HEK293 (cell line): ENCODE results near the gene FANCE.
A peak's percentile ranks its signal among the peaks of the same experiment; 100 is the strongest.

ENCODE experiments used
- CTCF ChIA-PET: fragments of 350-600 bp; formaldehyde crosslinking; extraction: SDS; loops from one replicate; lab custom pipeline; 2021; ENCODE audit warnings: antibody characterized with exemption; lab: Yijun Ruan, JAX
- POLR2A ChIA-PET: fragments of 300-600 bp; formaldehyde crosslinking; extraction: SDS; loops from one replicate; lab custom pipeline; 2020; ENCODE audit warnings: antibody characterized with exemption, inconsistent platforms; lab: Yijun Ruan, JAX
- H3K27ac ChIP-seq: fragments of 200-500 bp; sonication (Bioruptor generic); 2 replicates; pipeline ENCODE4 v1.5.1; 2014; ENCODE audit warnings: low read depth, low read length, control low read depth, inconsistent platforms; ENCODE audit errors: extremely low read depth
- H3K36me3 ChIP-seq, 2 experiments: fragments of 200-500 bp in 1 of 2; sonication (Bioruptor generic) in 1 of 2; 1 replicate in 1 of 2; 2 replicates in 1 of 2; pipeline ENCODE4 v1.5.1; 2014 to 2017; ENCODE audit warnings: inconsistent platforms in 2 of 2, low read length in 2 of 2; ENCODE audit not compliant: control insufficient read depth in 2 of 2, insufficient read depth in 1 of 2
- H3K4me1 ChIP-seq: fragments of 200-500 bp; sonication (Bioruptor generic); 2 replicates; pipeline ENCODE4 v1.5.1; 2014; ENCODE audit warnings: mild to moderate bottlenecking, low read length, inconsistent platforms; ENCODE audit not compliant: control insufficient read depth, insufficient read depth
- H3K4me3 ChIP-seq: 2 replicates; pipeline ENCODE4 v1.5.1; 2011; ENCODE audit warnings: low read depth, mild to moderate bottlenecking, control low read depth, low read length, moderate library complexity
- H3K9me3 ChIP-seq: fragments of 200-500 bp; sonication (Bioruptor generic); 2 replicates; pipeline ENCODE4 v1.5.1; 2014; ENCODE audit warnings: low read depth, low read length, inconsistent platforms; ENCODE audit not compliant: control insufficient read depth, insufficient read depth
- BCL11B ChIP-seq: fragments of 450-650 bp; formaldehyde crosslinking; IDR thresholded peaks from 2 replicates; pipeline ENCODE4 v1.5.1; 2016; ENCODE audit warnings: low read depth, missing biosample characterization, missing genetic modification characterization
- EGR2 ChIP-seq: fragments of 450-650 bp; formaldehyde crosslinking; IDR thresholded peaks from 2 replicates; pipeline ENCODE4 v1.5.1; 2016; ENCODE audit warnings: low read depth, missing biosample characterization, missing genetic modification characterization
- PRDM1 ChIP-seq: fragments of 450-650 bp; formaldehyde crosslinking; IDR thresholded peaks from 2 replicates; pipeline ENCODE4; 2016; ENCODE audit warnings: missing biosample characterization, missing genetic modification characterization
- TCF7L2 ChIP-seq: IDR thresholded peaks from 2 replicates; pipeline ENCODE4 v1.6.1; 2011; ENCODE audit warnings: low read depth, mild to moderate bottlenecking, inconsistent platforms, low read length, moderate library complexity, borderline replicate concordance
- TRIM28 ChIP-seq: IDR thresholded peaks from 2 replicates; pipeline ENCODE4 v1.6.1; 2011; ENCODE audit warnings: low read length, control low read depth, borderline replicate concordance
- ZBTB21 ChIP-seq: fragments of 450-650 bp; formaldehyde crosslinking; IDR thresholded peaks from 2 replicates; pipeline ENCODE4 v1.5.1; 2017; ENCODE audit warnings: missing biosample characterization, missing genetic modification characterization
- ZBTB7A ChIP-seq: fragments of 450-650 bp; formaldehyde crosslinking; IDR thresholded peaks from 2 replicates; pipeline ENCODE4 v1.5.1; 2016; ENCODE audit warnings: low read depth, missing biosample characterization, missing genetic modification characterization
- ZIC2 ChIP-seq: fragments of 450-650 bp; formaldehyde crosslinking; IDR thresholded peaks from 2 replicates; pipeline ENCODE4 v1.5.1; 2016; ENCODE audit warnings: missing biosample characterization, missing genetic modification characterization
- ZNF548 ChIP-seq: fragments of 450-650 bp; formaldehyde crosslinking; IDR thresholded peaks from 2 replicates; pipeline ENCODE4 v1.5.1; 2016; ENCODE audit warnings: missing biosample characterization, missing genetic modification characterization
- ZNF677 ChIP-seq: fragments of 450-650 bp; IDR thresholded peaks from 2 replicates; pipeline ENCODE4 v1.5.0; 2018; ENCODE audit warnings: missing biosample characterization, mild to moderate bottlenecking, missing genetic modification characterization, moderate library complexity
- ZNF768 ChIP-seq: fragments of 450-650 bp; formaldehyde crosslinking; IDR thresholded peaks from 2 replicates; pipeline ENCODE4 v1.5.1; 2018; ENCODE audit warnings: missing biosample characterization, mild to moderate bottlenecking, missing genetic modification characterization
- ZSCAN23 ChIP-seq: fragments of 450-650 bp; formaldehyde crosslinking; IDR thresholded peaks from 2 replicates; pipeline ENCODE4 v1.5.1; 2016; ENCODE audit warnings: missing biosample characterization, missing genetic modification characterization
- TF ChIP-seq, protein P1 (sequence below): fragments of 450-650 bp; formaldehyde crosslinking; IDR thresholded peaks from 2 replicates; pipeline ENCODE4 v1.5.1; 2016; ENCODE audit warnings: missing biosample characterization, missing genetic modification characterization
- TF ChIP-seq, protein P2 (sequence below): fragments of 450-650 bp; formaldehyde crosslinking; IDR thresholded peaks from 2 replicates; pipeline ENCODE4 v1.5.1; 2017; ENCODE audit warnings: missing biosample characterization, missing genetic modification characterization
- TF ChIP-seq, protein P3 (sequence below): fragments of 450-650 bp; formaldehyde crosslinking; IDR thresholded peaks from 2 replicates; pipeline ENCODE4 v1.5.1; 2016; ENCODE audit warnings: missing biosample characterization, missing genetic modification characterization
- TF ChIP-seq, protein P4 (sequence below): fragments of 450-650 bp; formaldehyde crosslinking; IDR thresholded peaks from 2 replicates; pipeline ENCODE4 v1.5.0; 2017; ENCODE audit warnings: missing biosample characterization, missing genetic modification characterization, borderline replicate concordance
- TF ChIP-seq, protein P5 (sequence below): fragments of 450-650 bp; formaldehyde crosslinking; IDR thresholded peaks from 2 replicates; pipeline ENCODE4 v1.5.1; 2016; ENCODE audit warnings: missing biosample characterization, missing genetic modification characterization

FANCE gene

DNA sequence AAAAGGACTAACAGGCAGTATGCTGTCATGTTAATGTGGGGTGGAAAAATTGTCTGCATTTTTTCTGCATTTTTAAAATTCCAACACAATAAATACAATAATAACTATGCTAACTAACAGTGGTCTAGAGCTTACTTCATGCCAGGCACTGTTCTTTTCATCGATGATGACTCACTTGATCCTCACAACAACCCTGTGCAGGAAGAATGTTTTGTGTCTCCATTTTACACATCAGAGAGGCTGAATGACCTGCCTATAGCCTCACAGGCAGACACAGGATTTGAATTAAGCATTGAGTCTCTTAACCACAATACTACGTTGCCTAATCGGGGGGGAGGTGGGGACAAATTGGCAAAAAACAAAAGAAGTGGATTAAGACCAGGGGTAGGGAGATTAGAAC, 26.9 kb upstream of the FANCE start:
- H3K4me3 ChIP-seq = no peak overlapping the region
- CTCF ChIA-PET = interaction anchor here (0.8 to 1.6 kb wide), 2 partner anchors 10 to 17 kb away, joined by 3 to 5 read pairs; no protein-coding TSS in a partner anchor
- no peaks in the 10 kb centered on the region for H3K9me3 ChIP-seq
- no peak for TF ChIP-seq TCF7L2
- TF ChIP-seq, protein P1, sequence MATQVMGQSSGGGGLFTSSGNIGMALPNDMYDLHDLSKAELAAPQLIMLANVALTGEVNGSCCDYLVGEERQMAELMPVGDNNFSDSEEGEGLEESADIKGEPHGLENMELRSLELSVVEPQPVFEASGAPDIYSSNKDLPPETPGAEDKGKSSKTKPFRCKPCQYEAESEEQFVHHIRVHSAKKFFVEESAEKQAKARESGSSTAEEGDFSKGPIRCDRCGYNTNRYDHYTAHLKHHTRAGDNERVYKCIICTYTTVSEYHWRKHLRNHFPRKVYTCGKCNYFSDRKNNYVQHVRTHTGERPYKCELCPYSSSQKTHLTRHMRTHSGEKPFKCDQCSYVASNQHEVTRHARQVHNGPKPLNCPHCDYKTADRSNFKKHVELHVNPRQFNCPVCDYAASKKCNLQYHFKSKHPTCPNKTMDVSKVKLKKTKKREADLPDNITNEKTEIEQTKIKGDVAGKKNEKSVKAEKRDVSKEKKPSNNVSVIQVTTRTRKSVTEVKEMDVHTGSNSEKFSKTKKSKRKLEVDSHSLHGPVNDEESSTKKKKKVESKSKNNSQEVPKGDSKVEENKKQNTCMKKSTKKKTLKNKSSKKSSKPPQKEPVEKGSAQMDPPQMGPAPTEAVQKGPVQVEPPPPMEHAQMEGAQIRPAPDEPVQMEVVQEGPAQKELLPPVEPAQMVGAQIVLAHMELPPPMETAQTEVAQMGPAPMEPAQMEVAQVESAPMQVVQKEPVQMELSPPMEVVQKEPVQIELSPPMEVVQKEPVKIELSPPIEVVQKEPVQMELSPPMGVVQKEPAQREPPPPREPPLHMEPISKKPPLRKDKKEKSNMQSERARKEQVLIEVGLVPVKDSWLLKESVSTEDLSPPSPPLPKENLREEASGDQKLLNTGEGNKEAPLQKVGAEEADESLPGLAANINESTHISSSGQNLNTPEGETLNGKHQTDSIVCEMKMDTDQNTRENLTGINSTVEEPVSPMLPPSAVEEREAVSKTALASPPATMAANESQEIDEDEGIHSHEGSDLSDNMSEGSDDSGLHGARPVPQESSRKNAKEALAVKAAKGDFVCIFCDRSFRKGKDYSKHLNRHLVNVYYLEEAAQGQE (tag by site-specific recombination) = no peak
- TF ChIP-seq, protein P2, sequence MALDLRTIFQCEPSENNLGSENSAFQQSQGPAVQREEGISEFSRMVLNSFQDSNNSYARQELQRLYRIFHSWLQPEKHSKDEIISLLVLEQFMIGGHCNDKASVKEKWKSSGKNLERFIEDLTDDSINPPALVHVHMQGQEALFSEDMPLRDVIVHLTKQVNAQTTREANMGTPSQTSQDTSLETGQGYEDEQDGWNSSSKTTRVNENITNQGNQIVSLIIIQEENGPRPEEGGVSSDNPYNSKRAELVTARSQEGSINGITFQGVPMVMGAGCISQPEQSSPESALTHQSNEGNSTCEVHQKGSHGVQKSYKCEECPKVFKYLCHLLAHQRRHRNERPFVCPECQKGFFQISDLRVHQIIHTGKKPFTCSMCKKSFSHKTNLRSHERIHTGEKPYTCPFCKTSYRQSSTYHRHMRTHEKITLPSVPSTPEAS (tag by site-specific recombination) = no peak
- no peak for TF ChIP-seq ZIC2 (tag by site-specific recombination)
- no peak for TF ChIP-seq BCL11B (tag by site-specific recombination)
- TF ChIP-seq ZBTB7A = no peak
- no peak for TF ChIP-seq ZNF548 (tag by site-specific recombination)
- no peak for TF ChIP-seq ZNF768 (tag by site-specific recombination)
- H3K4me1 ChIP-seq = no peaks in the 10 kb centered on the region
- peaks cover 0 to 39% of the 10 kb centered on the region in 2 experiments; a peak in 1 of 3 replicates for H3K36me3 ChIP-seq
- POLR2A ChIA-PET = no interaction called here
- no peak overlapping the region for H3K27ac ChIP-seq

DNA sequence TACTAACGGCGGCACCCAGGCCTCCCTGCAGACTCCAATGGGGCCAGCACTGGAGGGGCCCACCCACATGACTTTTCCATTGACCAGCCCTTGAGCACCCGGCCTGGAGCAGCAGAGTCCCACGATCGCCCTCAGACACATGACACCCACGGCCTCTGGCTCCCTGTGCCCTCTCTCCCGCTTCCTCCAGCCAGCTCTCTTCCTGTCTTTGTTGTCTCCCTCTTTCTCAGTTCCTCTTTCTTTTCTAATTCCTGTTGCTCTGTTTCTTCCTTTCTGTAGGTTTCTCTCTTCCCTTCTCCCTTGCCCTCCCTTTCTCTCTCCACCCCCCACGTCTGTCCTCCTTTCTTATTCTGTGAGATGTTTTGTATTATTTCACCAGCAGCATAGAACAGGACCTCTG, 26.1 kb upstream of the FANCE start:
- no peak overlapping the region for H3K4me3 ChIP-seq
- no peak overlapping the region for H3K27ac ChIP-seq
- POLR2A ChIA-PET = no interaction called here
- no peaks in the 10 kb centered on the region for H3K9me3 ChIP-seq
- H3K36me3 ChIP-seq = peaks cover 0 to 39% of the 10 kb centered on the region in 2 experiments; a peak in 1 of 3 replicates
- H3K4me1 ChIP-seq = no peaks in the 10 kb centered on the region
- CTCF ChIA-PET = interaction anchor here (0.6 kb wide), 1 partner anchor 10 kb away, joined by 6 read pairs; no protein-coding TSS in a partner anchor
- TF ChIP-seq, protein P3, sequence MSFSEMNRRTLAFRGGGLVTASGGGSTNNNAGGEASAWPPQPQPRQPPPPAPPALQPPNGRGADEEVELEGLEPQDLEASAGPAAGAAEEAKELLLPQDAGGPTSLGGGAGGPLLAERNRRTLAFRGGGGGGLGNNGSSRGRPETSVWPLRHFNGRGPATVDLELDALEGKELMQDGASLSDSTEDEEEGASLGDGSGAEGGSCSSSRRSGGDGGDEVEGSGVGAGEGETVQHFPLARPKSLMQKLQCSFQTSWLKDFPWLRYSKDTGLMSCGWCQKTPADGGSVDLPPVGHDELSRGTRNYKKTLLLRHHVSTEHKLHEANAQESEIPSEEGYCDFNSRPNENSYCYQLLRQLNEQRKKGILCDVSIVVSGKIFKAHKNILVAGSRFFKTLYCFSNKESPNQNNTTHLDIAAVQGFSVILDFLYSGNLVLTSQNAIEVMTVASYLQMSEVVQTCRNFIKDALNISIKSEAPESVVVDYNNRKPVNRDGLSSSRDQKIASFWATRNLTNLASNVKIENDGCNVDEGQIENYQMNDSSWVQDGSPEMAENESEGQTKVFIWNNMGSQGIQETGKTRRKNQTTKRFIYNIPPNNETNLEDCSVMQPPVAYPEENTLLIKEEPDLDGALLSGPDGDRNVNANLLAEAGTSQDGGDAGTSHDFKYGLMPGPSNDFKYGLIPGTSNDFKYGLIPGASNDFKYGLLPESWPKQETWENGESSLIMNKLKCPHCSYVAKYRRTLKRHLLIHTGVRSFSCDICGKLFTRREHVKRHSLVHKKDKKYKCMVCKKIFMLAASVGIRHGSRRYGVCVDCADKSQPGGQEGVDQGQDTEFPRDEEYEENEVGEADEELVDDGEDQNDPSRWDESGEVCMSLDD = no peak
- TF ChIP-seq ZSCAN23 (tag by site-specific recombination) (no peak), ZNF677 (tag by site-specific recombination) (no peak), ZBTB21 (tag by site-specific recombination) (no peak), TRIM28 (no peak), PRDM1 (tag by site-specific recombination) (peak; percentile 67), EGR2 (tag by site-specific recombination) (peak; percentile 56; the same call in 1 of the 2 replicates)
- TF ChIP-seq, protein P4, sequence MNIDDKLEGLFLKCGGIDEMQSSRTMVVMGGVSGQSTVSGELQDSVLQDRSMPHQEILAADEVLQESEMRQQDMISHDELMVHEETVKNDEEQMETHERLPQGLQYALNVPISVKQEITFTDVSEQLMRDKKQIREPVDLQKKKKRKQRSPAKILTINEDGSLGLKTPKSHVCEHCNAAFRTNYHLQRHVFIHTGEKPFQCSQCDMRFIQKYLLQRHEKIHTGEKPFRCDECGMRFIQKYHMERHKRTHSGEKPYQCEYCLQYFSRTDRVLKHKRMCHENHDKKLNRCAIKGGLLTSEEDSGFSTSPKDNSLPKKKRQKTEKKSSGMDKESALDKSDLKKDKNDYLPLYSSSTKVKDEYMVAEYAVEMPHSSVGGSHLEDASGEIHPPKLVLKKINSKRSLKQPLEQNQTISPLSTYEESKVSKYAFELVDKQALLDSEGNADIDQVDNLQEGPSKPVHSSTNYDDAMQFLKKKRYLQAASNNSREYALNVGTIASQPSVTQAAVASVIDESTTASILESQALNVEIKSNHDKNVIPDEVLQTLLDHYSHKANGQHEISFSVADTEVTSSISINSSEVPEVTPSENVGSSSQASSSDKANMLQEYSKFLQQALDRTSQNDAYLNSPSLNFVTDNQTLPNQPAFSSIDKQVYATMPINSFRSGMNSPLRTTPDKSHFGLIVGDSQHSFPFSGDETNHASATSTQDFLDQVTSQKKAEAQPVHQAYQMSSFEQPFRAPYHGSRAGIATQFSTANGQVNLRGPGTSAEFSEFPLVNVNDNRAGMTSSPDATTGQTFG (tag by site-specific recombination) = no peak
- TF ChIP-seq, protein P5, sequence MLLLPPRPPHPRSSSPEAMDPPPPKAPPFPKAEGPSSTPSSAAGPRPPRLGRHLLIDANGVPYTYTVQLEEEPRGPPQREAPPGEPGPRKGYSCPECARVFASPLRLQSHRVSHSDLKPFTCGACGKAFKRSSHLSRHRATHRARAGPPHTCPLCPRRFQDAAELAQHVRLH (tag by site-specific recombination) = no peak
